ENCODE results near the gene TOM1. TPM values are rescaled to one million over a fixed set of nuclear protein-coding genes. Genes with fewer than 3 reads are reported as not detected.

Gene TOM1
- total and polyA plus RNA-seq, 2 of the 13 experiments (the other 11 are each of a cell fraction or from before 2014, with no cell fraction given), result 30.8 to 87.3 TPM

GRCh38 chr22:35310556-35311550 is 11.2 kb downstream of the TOM1 start (continued):
- TF ChIP-seq U2AF2 (IDR thresholded peaks at IDR 0.05; ENCODE audit: low read depth, low read length), result no peak
- peak; percentile 47 for TF ChIP-seq RBFOX2 (IDR thresholded peaks at IDR 0.05; ENCODE audit: low read depth, low read length)
- no peak for TF ChIP-seq ASH2L (IDR thresholded peaks at IDR 0.05; ENCODE audit: insufficient read length, low read depth, low read length)
- TF ChIP-seq THAP8 (CRISPR knock-in tag; IDR thresholded peaks at IDR 0.05; ENCODE audit: borderline replicate concordance), result no peak
- TF ChIP-seq YEATS2 (CRISPR knock-in tag; IDR thresholded peaks at IDR 0.05; ENCODE audit: borderline replicate concordance), result 0 out of 2 replicates have a peak, but pooled peaks have one; percentile 19
- no peak for TF ChIP-seq ELF3 (CRISPR knock-in tag; IDR thresholded peaks at IDR 0.05)
- TF ChIP-seq ZNF687 (CRISPR knock-in tag; IDR thresholded peaks at IDR 0.05), result peak; percentile 79
- TF ChIP-seq ZBTB44 (CRISPR knock-in tag; IDR thresholded peaks at IDR 0.05), result no peak
- no peak for TF ChIP-seq ZHX1 (CRISPR knock-in tag; IDR thresholded peaks at IDR 0.05; ENCODE audit: low read depth)
- TF ChIP-seq MBNL3 (CRISPR knock-in tag; conservative IDR thresholded peaks at IDR 0.05), result no peak
- 0 out of 2 replicates have a peak, but pooled peaks have one; percentile 36 for TF ChIP-seq NFKB2 (CRISPR knock-in tag; IDR thresholded peaks at IDR 0.05; ENCODE audit: borderline replicate concordance)
- no peak for TF ChIP-seq PREB (CRISPR knock-in tag; IDR thresholded peaks at IDR 0.05)
- peak; percentile 85 for TF ChIP-seq MAX (IDR thresholded peaks at IDR 0.05)
